ENCODE measurements around the gene TRAF4. TPM values are rescaled to one million over a fixed set of nuclear protein-coding genes. Genes with fewer than 3 reads are reported as not detected.

The TRAF4 gene, protein sequence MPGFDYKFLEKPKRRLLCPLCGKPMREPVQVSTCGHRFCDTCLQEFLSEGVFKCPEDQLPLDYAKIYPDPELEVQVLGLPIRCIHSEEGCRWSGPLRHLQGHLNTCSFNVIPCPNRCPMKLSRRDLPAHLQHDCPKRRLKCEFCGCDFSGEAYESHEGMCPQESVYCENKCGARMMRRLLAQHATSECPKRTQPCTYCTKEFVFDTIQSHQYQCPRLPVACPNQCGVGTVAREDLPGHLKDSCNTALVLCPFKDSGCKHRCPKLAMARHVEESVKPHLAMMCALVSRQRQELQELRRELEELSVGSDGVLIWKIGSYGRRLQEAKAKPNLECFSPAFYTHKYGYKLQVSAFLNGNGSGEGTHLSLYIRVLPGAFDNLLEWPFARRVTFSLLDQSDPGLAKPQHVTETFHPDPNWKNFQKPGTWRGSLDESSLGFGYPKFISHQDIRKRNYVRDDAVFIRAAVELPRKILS
- total RNA-seq (2014; rRNA removed; shearing (Covaris generic); ENCODE audit: low replicate concordance) = 40.1 and 40.7 TPM in 2 replicates

DNA sequence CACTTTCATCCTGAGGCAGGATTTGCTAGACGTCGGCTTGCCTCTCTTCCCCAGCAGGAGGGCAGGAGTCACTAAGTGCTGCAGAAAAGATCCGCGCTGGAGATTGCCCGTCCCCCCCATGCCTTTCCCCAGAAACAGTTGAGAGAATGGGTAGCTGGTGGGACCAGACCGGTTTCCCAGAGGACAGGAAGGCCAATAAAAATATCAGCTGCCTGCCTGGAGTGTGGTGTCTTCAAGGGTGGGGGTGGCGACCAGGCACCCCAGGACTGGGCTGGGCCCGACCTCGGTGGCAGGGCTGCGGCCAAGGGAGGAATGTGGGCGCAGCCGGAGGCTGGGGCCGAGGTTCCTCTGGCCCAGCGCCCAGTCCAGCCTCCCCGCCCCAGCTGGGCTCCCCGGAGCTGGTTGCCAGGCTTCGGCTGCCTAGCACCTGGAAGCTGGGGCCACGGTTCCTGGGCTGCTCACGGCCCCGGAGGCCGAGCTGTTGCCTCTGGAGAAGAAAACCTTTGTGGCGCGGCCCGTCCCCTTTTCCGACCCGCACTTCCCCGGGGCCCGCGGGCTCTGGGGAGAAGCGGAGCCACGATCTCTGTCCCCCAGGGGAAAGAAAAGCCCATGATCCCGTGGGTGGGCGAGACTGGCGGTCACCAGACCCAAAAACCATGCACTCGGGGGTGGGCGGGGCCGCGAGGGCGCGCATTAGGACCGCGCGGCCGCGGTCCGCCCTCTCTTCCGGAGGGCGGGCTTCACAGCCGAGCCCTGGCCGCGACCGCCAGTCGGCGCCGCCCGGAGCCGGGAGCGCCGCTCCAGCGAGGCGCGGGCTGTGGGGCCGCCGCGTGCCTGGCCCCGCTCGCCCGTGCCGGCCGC, at the start of gene TRAF4:
Gene TRAF4, plus strand, starts transcription at position 769 of the 861 bp plus-strand sequence. CDS start 102 bp downstream, outside the sequence.
- Histone ChIP-seq H3K27me3 (ENCODE audit: low read length) (no peaks in the 10 kb centered on the region), H3K9ac (ENCODE audit: low read length) (peak within 1 kb of the TSS; percentile 96), H3K79me2 (ENCODE audit: low read length) (peaks cover 31% of the 10 kb centered on the region), H3K9me3 (ENCODE audit: low read length) (no peaks in the 10 kb centered on the region), H3K9me2 (replicated peaks; ENCODE audit: insufficient read depth, low read length) (no peaks in the 10 kb centered on the region), H4K20me1 (ENCODE audit: insufficient read depth, low read depth, low read length) (peaks cover 33% of the 10 kb centered on the region), H2AFZ (ENCODE audit: low read length) (peak within 1 kb of the TSS; percentile 85; the same call in 1 of the 2 replicates), H3K36me3 (ENCODE audit: insufficient read depth, low read length) (peaks cover 4% of the 10 kb centered on the region), H3K4me3 (ENCODE audit: low read length) (peak within 1 kb of the TSS; percentile 91), H3K4me1 (ENCODE audit: low read length) (peaks cover 61% of the 10 kb centered on the region), H3K4me2 (ENCODE audit: low read depth, low read length, poor library complexity, severe bottlenecking) (peak within 1 kb of the TSS; percentile 93), H3K27ac (ENCODE audit: low read length) (peak within 1 kb of the TSS; percentile 91)
- DNase-seq = peak; percentile 95

GRCh38 chr17:28698253-28698941, 45.4 kb upstream of the TRAF4 start:
- no peak overlapping the region for H2AFZ ChIP-seq (ENCODE audit: low read length)
- H3K79me2 ChIP-seq (ENCODE audit: low read length) = no peaks in the 10 kb centered on the region
- no peaks in the 10 kb centered on the region for H3K27me3 ChIP-seq (ENCODE audit: low read length)
- H3K4me1 ChIP-seq (ENCODE audit: low read length) = no peaks in the 10 kb centered on the region
- 0 out of 2 replicates have a peak, but pooled peaks cover 6% of the 10 kb centered on the region for H4K20me1 ChIP-seq (ENCODE audit: insufficient read depth, low read depth, low read length)
- H3K4me3 ChIP-seq (ENCODE audit: low read length) = no peak overlapping the region
- no peaks in the 10 kb centered on the region for H3K9me3 ChIP-seq (ENCODE audit: low read length)
- no peak for DNase-seq
- H3K9me2 ChIP-seq (replicated peaks; ENCODE audit: insufficient read depth, low read length) = no peaks in the 10 kb centered on the region
- no peak overlapping the region for H3K27ac ChIP-seq (ENCODE audit: low read length)
- H3K36me3 ChIP-seq (ENCODE audit: insufficient read depth, low read length) = peaks cover 65% of the 10 kb centered on the region
- no peak overlapping the region for H3K4me2 ChIP-seq (ENCODE audit: low read depth, low read length, poor library complexity, severe bottlenecking)
- H3K9ac ChIP-seq (ENCODE audit: low read length) = no peak overlapping the region

DNA sequence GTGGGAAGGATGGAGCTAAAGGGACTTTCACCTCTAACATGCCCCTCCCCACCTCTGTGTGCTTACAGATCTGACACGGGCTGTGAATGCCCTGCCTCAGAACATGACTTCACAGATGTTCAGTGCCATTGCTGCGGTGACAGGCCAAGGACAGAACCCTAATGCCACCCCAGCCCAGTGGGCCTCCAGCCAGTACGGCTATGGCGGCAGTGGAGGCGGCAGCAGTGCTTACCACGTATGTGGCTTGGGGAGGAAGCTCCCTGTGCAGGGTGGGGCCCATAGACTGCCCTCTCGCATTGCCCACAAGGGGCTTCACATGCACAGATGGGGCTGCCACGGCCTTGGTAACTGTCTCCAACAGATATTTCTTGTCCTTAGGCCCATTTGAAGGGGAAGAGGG, 43.5 kb upstream of the TRAF4 start:
- H3K36me3 ChIP-seq (ENCODE audit: insufficient read depth, low read length) = peaks cover 53% of the 10 kb centered on the region
- no peaks in the 10 kb centered on the region for H3K79me2 ChIP-seq (ENCODE audit: low read length)

GRCh38 chr17:28700830-28701492, 42.9 kb upstream of the TRAF4 start:
- Histone ChIP-seq H3K9ac (ENCODE audit: low read length) (no peak overlapping the region), H3K27ac (ENCODE audit: low read length) (no peak overlapping the region), H3K9me2 (replicated peaks; ENCODE audit: insufficient read depth, low read length) (no peaks in the 10 kb centered on the region), H3K4me2 (ENCODE audit: low read depth, low read length, poor library complexity, severe bottlenecking) (no peak overlapping the region), H3K79me2 (ENCODE audit: low read length) (no peaks in the 10 kb centered on the region), H3K27me3 (ENCODE audit: low read length) (no peaks in the 10 kb centered on the region), H3K4me1 (ENCODE audit: low read length) (no peaks in the 10 kb centered on the region), H4K20me1 (ENCODE audit: insufficient read depth, low read depth, low read length) (0 out of 2 replicates have a peak, but pooled peaks cover 3% of the 10 kb centered on the region), H3K4me3 (ENCODE audit: low read length) (no peak overlapping the region), H3K36me3 (ENCODE audit: insufficient read depth, low read length) (peaks cover 49% of the 10 kb centered on the region; the same call in 1 of the 2 replicates), H3K9me3 (ENCODE audit: low read length) (no peaks in the 10 kb centered on the region), H2AFZ (ENCODE audit: low read length) (no peak overlapping the region)
- no peak for DNase-seq

More for the DNA sequence above, 43.5 kb upstream of the TRAF4 start:
- no peak overlapping the region for H3K4me3 ChIP-seq (ENCODE audit: low read length)
- no peaks in the 10 kb centered on the region for H3K4me1 ChIP-seq (ENCODE audit: low read length)
- DNase-seq = no peak
- no peak overlapping the region for H3K9ac ChIP-seq (ENCODE audit: low read length)
- H2AFZ ChIP-seq (ENCODE audit: low read length) = no peak overlapping the region
- no peak overlapping the region for H3K4me2 ChIP-seq (ENCODE audit: low read depth, low read length, poor library complexity, severe bottlenecking)
- H3K9me2 ChIP-seq (replicated peaks; ENCODE audit: insufficient read depth, low read length) = no peaks in the 10 kb centered on the region
- no peaks in the 10 kb centered on the region for H3K9me3 ChIP-seq (ENCODE audit: low read length)
- no peak overlapping the region for H3K27ac ChIP-seq (ENCODE audit: low read length)
- H3K27me3 ChIP-seq (ENCODE audit: low read length) = no peaks in the 10 kb centered on the region
- H4K20me1 ChIP-seq (ENCODE audit: insufficient read depth, low read depth, low read length) = 0 out of 2 replicates have a peak, but pooled peaks cover 3% of the 10 kb centered on the region

DNA sequence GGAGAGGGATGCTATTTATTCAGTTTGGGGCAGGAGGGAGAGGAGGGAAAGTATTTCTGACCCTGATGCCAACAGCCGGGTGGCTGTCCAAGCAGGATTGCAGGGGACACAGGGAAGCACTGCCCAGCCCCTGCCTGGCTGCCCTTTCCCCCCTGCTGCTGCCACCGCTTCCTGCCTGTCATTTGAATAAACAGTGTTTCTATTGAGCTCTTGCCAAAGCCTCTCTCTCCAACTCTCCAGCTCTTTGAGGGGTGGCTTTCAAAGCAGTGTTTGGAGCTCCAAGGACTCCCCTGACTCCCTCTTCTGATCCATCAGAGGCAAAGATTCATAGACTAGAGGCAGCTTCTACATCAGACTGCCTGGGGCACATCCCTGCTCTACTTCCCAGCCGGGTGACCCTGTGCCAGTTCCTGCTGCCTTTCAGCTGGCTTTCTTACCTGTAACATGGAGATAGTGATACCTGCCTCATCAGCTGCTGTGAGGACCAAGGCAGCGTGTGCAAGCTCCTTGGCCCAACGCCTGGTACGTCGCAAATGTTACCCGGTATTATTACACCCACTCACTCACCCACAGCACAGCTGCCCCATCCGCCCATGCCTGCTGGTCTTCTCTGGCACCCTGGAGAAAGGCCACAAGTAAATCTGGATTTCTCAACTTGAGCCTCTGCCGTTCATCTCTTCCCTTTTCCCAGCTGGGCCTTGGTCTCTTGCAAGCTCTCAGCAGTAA, 41.6 kb upstream of the TRAF4 start:
- DNase-seq = no peak
- no peaks in the 10 kb centered on the region for H3K9me2 ChIP-seq (replicated peaks; ENCODE audit: insufficient read depth, low read length)
- H3K4me1 ChIP-seq (ENCODE audit: low read length) = no peaks in the 10 kb centered on the region
- no peak overlapping the region for H3K4me2 ChIP-seq (ENCODE audit: low read depth, low read length, poor library complexity, severe bottlenecking)
- H3K79me2 ChIP-seq (ENCODE audit: low read length) = no peaks in the 10 kb centered on the region
- H3K27ac ChIP-seq (ENCODE audit: low read length) = no peak overlapping the region
- 0 out of 2 replicates have a peak, but pooled peaks cover 3% of the 10 kb centered on the region for H4K20me1 ChIP-seq (ENCODE audit: insufficient read depth, low read depth, low read length)
- H3K4me3 ChIP-seq (ENCODE audit: low read length) = no peak overlapping the region
- no peak overlapping the region for H3K9ac ChIP-seq (ENCODE audit: low read length)
- H3K9me3 ChIP-seq (ENCODE audit: low read length) = no peaks in the 10 kb centered on the region
- H2AFZ ChIP-seq (ENCODE audit: low read length) = no peak overlapping the region
- H3K36me3 ChIP-seq (ENCODE audit: insufficient read depth, low read length) = peaks cover 44% of the 10 kb centered on the region; the same call in 1 of the 2 replicates
- H3K27me3 ChIP-seq (ENCODE audit: low read length) = no peaks in the 10 kb centered on the region

DNA sequence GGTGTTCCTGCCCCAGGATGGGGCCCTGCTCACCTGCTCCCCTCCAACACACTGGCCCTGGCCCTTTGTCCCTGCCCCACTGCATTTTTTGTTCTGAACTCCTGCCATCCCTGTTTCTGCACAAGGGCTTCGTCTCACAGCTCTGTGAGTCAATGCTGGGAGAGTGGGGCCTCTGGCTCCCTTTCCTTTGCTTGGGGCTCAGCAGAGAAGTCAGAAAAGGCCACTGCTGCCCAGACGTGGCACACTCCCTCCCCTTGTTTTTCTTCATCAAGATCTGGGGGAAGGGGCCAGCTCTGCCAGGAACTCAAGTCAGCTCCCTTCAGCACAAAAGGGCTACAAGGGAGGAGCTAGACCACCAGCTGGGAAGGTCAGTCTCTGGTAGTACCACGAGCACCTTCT, 41.1 kb upstream of the TRAF4 start:
- H3K4me3 ChIP-seq (ENCODE audit: low read length) = no peak overlapping the region
- no peak for DNase-seq
- H3K27ac ChIP-seq (ENCODE audit: low read length) = no peak overlapping the region
- no peak overlapping the region for H2AFZ ChIP-seq (ENCODE audit: low read length)
- H3K9me2 ChIP-seq (replicated peaks; ENCODE audit: insufficient read depth, low read length) = no peaks in the 10 kb centered on the region
- H3K27me3 ChIP-seq (ENCODE audit: low read length) = no peaks in the 10 kb centered on the region
- H3K9me3 ChIP-seq (ENCODE audit: low read length) = no peaks in the 10 kb centered on the region
- H3K4me2 ChIP-seq (ENCODE audit: low read depth, low read length, poor library complexity, severe bottlenecking) = no peak overlapping the region
- H3K79me2 ChIP-seq (ENCODE audit: low read length) = no peaks in the 10 kb centered on the region
- 0 out of 2 replicates have a peak, but pooled peaks cover 3% of the 10 kb centered on the region for H4K20me1 ChIP-seq (ENCODE audit: insufficient read depth, low read depth, low read length)
- peaks cover 39% of the 10 kb centered on the region; the same call in 1 of the 2 replicates for H3K36me3 ChIP-seq (ENCODE audit: insufficient read depth, low read length)
- no peaks in the 10 kb centered on the region for H3K4me1 ChIP-seq (ENCODE audit: low read length)
- H3K9ac ChIP-seq (ENCODE audit: low read length) = no peak overlapping the region
